H9 (cell line): Measurements from ENCODE around the gene GALNT2. TPM values are rescaled to one million over a fixed set of nuclear protein-coding genes. Genes with fewer than 3 reads are reported as not detected.
A peak's percentile ranks its signal among the peaks of the same experiment; 100 is the strongest.

ENCODE experiments used
- DNase-seq: peaks from one replicate; pipeline ENCODE4 v3.0.0-alpha.2; 2017
- H2AFZ ChIP-seq: one replicate; pipeline ENCODE4 v1.6.1; 2013; ENCODE audit warnings: mild to moderate bottlenecking, low read length, control low read depth, moderate library complexity
- H2AK5ac ChIP-seq: 2 replicates; pipeline ENCODE4 v1.6.1; 2013; ENCODE audit warnings: low read length, control low read depth, mixed read lengths; ENCODE audit not compliant: insufficient read length
- H2BK120ac ChIP-seq: one replicate; pipeline ENCODE4 v1.6.1; 2013; ENCODE audit warnings: low read depth, mild to moderate bottlenecking, low read length, control low read depth, inconsistent platforms; ENCODE audit not compliant: poor library complexity, severe bottlenecking
- H2BK12ac ChIP-seq: 2 replicates; pipeline ENCODE4 v1.6.1; 2013; ENCODE audit warnings: low read length, control low read depth, mixed read lengths, low read depth; ENCODE audit not compliant: insufficient read length
- H2BK15ac ChIP-seq: 2 replicates; pipeline ENCODE4 v1.6.1; 2013; ENCODE audit warnings: low read depth, low read length, control low read depth
- H2BK20ac ChIP-seq: one replicate; pipeline ENCODE4 v1.6.1; 2013; ENCODE audit warnings: low read depth, mild to moderate bottlenecking, low read length, control low read depth, inconsistent platforms; ENCODE audit not compliant: poor library complexity, severe bottlenecking
- H2BK5ac ChIP-seq: 2 replicates; pipeline ENCODE4 v1.6.1; 2013; ENCODE audit warnings: low read length, control low read depth, mixed read lengths; ENCODE audit not compliant: insufficient read length
- H3K14ac ChIP-seq: 2 replicates; pipeline ENCODE4 v1.6.1; 2013; ENCODE audit warnings: low read length, control low read depth; ENCODE audit not compliant: insufficient read depth
- H3K18ac ChIP-seq: 2 replicates; pipeline ENCODE4 v1.6.1; 2013; ENCODE audit warnings: low read depth, mild to moderate bottlenecking, mixed read lengths, low read length, control low read depth; ENCODE audit not compliant: insufficient read length
- H3K23ac ChIP-seq: 2 replicates; pipeline ENCODE4 v1.6.1; 2013; ENCODE audit warnings: low read length, control low read depth, mixed read lengths, low read depth; ENCODE audit not compliant: insufficient read length
- H3K23me2 ChIP-seq: 2 replicates; pipeline ENCODE4 v1.6.1; 2013; ENCODE audit warnings: low read depth, mild to moderate bottlenecking, mixed read lengths, low read length, control low read depth; ENCODE audit not compliant: insufficient read length, poor library complexity, severe bottlenecking
- H3K27ac ChIP-seq: 2 replicates; pipeline ENCODE4 v1.5.1; 2013; ENCODE audit warnings: low read length, control low read depth, mixed read lengths, low read depth; ENCODE audit not compliant: insufficient read length
- H3K27me3 ChIP-seq: 2 replicates; pipeline ENCODE4 v1.6.1; 2013; ENCODE audit warnings: low read length, control low read depth, inconsistent platforms; ENCODE audit not compliant: insufficient read depth
- H3K4ac ChIP-seq: 2 replicates; pipeline ENCODE4 v1.6.1; 2013; ENCODE audit warnings: low read depth, mild to moderate bottlenecking, control low read depth, inconsistent platforms, low read length, moderate library complexity
- H3K4me1 ChIP-seq: 2 replicates; pipeline ENCODE4 v1.6.1; 2013; ENCODE audit warnings: low read length, control low read depth, inconsistent platforms; ENCODE audit not compliant: insufficient read depth
- H3K4me2 ChIP-seq: 2 replicates; pipeline ENCODE4 v1.6.1; 2013; ENCODE audit warnings: low read length, control low read depth, mixed read lengths; ENCODE audit not compliant: insufficient read length, insufficient read depth
- H3K56ac ChIP-seq: 2 replicates; pipeline ENCODE4 v1.6.1; 2013; ENCODE audit warnings: low read depth, mild to moderate bottlenecking, mixed read lengths, low read length, control low read depth; ENCODE audit not compliant: insufficient read length
- H3K79me1 ChIP-seq: 2 replicates; pipeline ENCODE4 v1.6.1; 2013; ENCODE audit warnings: low read depth, mild to moderate bottlenecking, moderate library complexity, low read length, control low read depth, inconsistent platforms; ENCODE audit not compliant: insufficient read depth, poor library complexity, severe bottlenecking
- H3K79me2 ChIP-seq: 2 replicates; pipeline ENCODE4 v1.6.1; 2013; ENCODE audit warnings: low read length, control low read depth, inconsistent platforms; ENCODE audit not compliant: insufficient read depth
- H3K9ac ChIP-seq: 2 replicates; pipeline ENCODE4 v1.6.1; 2013; ENCODE audit warnings: low read length, control low read depth, mixed read lengths; ENCODE audit not compliant: insufficient read length; ENCODE audit errors: extremely low read depth
- H3K9me3 ChIP-seq: one replicate; pipeline ENCODE4 v1.6.1; 2013; ENCODE audit warnings: low read depth, low read length, inconsistent platforms; ENCODE audit not compliant: control insufficient read depth
- H3T11ph ChIP-seq: one replicate; pipeline ENCODE4 v1.6.1; 2013; ENCODE audit warnings: mild to moderate bottlenecking, low read length, control low read depth, inconsistent platforms
- H4K20me1 ChIP-seq: one replicate; pipeline ENCODE4 v1.6.1; 2013; ENCODE audit not compliant: control insufficient read depth, insufficient read length, insufficient read depth
- H4K5ac ChIP-seq: 2 replicates; pipeline ENCODE4 v1.6.1; 2013; ENCODE audit warnings: low read depth, mild to moderate bottlenecking, mixed read lengths, low read length, control low read depth; ENCODE audit not compliant: insufficient read length
- H4K8ac ChIP-seq: replicated peaks from 2 replicates; pipeline ENCODE4 v1.6.1; 2013; ENCODE audit warnings: low read length, control low read depth, mixed read lengths, low read depth; ENCODE audit not compliant: insufficient read length
- H4K91ac ChIP-seq: 2 replicates; pipeline ENCODE4 v1.6.1; 2013; ENCODE audit warnings: low read depth, mild to moderate bottlenecking, moderate library complexity, mixed read lengths, low read length, control low read depth; ENCODE audit not compliant: insufficient read length
- H3K27ac Mint-ChIP-seq, 3 experiments: 2 replicates in 2 of 3; 3 replicates in 1 of 3; pipeline ENCODE4 v1.8.0; 2020 to 2021; ENCODE audit warnings: mixed read lengths in 3 of 3, mild to moderate bottlenecking in 1 of 3, moderate library complexity in 1 of 3
- H3K27me3 Mint-ChIP-seq: 2 replicates; pipeline ENCODE4 v1.8.0; 2021; ENCODE audit warnings: low read depth, mild to moderate bottlenecking, moderate library complexity, mixed read lengths
- H3K36me3 Mint-ChIP-seq, 3 experiments: 2 replicates in 2 of 3; 3 replicates in 1 of 3; pipeline ENCODE4 v1.8.0; 2020 to 2021; ENCODE audit warnings: low read depth in 3 of 3, mixed read lengths in 3 of 3; ENCODE audit not compliant: insufficient read depth in 1 of 3
- H3K4me1 Mint-ChIP-seq, 2 experiments: 2 replicates each; pipeline ENCODE4 v1.8.0; 2020; ENCODE audit warnings: mixed read lengths in 2 of 2
- H3K4me3 Mint-ChIP-seq, 2 experiments: 2 replicates in 1 of 2; 3 replicates in 1 of 2; pipeline ENCODE4 v1.8.0; 2020 to 2021; ENCODE audit warnings: mild to moderate bottlenecking in 2 of 2, mixed read lengths in 2 of 2, moderate library complexity in 1 of 2
- H3K9me3 Mint-ChIP-seq, 2 experiments: 2 replicates in 1 of 2; 3 replicates in 1 of 2; pipeline ENCODE4 v1.8.0; 2020; ENCODE audit warnings: mild to moderate bottlenecking in 2 of 2, mixed read lengths in 2 of 2, moderate library complexity in 1 of 2
- CTCF ChIP-seq: fragments of 200-600 bp; sonication (generic); conservative IDR thresholded peaks from 3 replicates; pipeline ENCODE4 v1.8.0; 2021; ENCODE audit warnings: antibody characterized with exemption, mild to moderate bottlenecking
- WGBS: extraction: QIAGEN DNeasy Blood & Tissue Kit; methylation state at CpG from one replicate; pipeline ENCODE4 v1.1.7; 2013; ENCODE audit warnings: missing lambda C conversion rate, low lambda C conversion rate, mixed read lengths; ENCODE audit not compliant: insufficient read length; ENCODE audit errors: extremely low coverage; 5-methylcytosine and 5-hydroxymethylcytosine counted together
- total RNA-seq: library from RNA; stranded (reverse); gene quantifications from 2 replicates; pipeline ENCODE4 v1.2.1, GENCODE V29; 2021

The GALNT2 gene
- total RNA-seq, 1 experiment from 2014 or later: 57.6 TPM

- no peak overlapping the region for H2AFZ ChIP-seq
- no peak overlapping the region for H2AK5ac ChIP-seq
- H2BK5ac ChIP-seq: no peak overlapping the region
- H3K4ac ChIP-seq: no peak overlapping the region
- no peak overlapping the region for H3K14ac ChIP-seq
- H2BK15ac ChIP-seq: no peak overlapping the region
- H3K79me1 ChIP-seq: no peaks in the 10 kb centered on the region
- TF ChIP-seq CTCF: no peak
- H4K91ac ChIP-seq: no peak overlapping the region
- H2BK12ac ChIP-seq: no peak overlapping the region
- no peak overlapping the region for H3K4me2 ChIP-seq
- no peaks in the 10 kb centered on the region for H3K27me3 ChIP-seq
- no peaks in the 10 kb centered on the region for H3K79me2 ChIP-seq
- no peak for DNase-seq
- H3K4me3 Mint-ChIP-seq: no peak overlapping the region
- H2BK20ac ChIP-seq: no peak overlapping the region
- no peak overlapping the region for H3K23ac ChIP-seq
- peaks cover 10 to 12% of the 10 kb centered on the region in 2 experiments for H3K4me1 Mint-ChIP-seq
- no peak overlapping the region for H3T11ph ChIP-seq
- H3K9me3 ChIP-seq: no peaks in the 10 kb centered on the region
- H4K20me1 ChIP-seq: no peaks in the 10 kb centered on the region
- no peak overlapping the region for H2BK120ac ChIP-seq
- no peak overlapping the region for H4K8ac ChIP-seq
- H3K18ac ChIP-seq: no peak overlapping the region
- H3K27ac Mint-ChIP-seq: peak overlapping the region in 1 of 3 experiments; percentile 27; a peak in 1 of 7 replicates
- no peaks in the 10 kb centered on the region for H3K4me1 ChIP-seq
- no CpG with 5 or more reads among the region's 15 CpGs for WGBS
- H4K5ac ChIP-seq: no peak overlapping the region
- H3K23me2 ChIP-seq: peaks cover 3% of the 10 kb centered on the region
- H3K9ac ChIP-seq: no peak overlapping the region
- no peaks in the 10 kb centered on the region; the same call in 1 of the 2 replicates for H3K27me3 Mint-ChIP-seq
- H3K9me3 Mint-ChIP-seq: no peaks in the 10 kb centered on the region
- H3K27ac ChIP-seq: no peak overlapping the region
- H3K36me3 Mint-ChIP-seq: no peaks in the 10 kb centered on the region; a peak in 1 of 7 replicates
- no peak overlapping the region for H3K56ac ChIP-seq
Observed at GRCh38 chr1:230309646-230310177, 242.7 kb downstream of the GALNT2 start.
